PC-3 (cell line): ENCODE data around the gene CADPS2.

Experiments used
- CTCF ChIP-seq: fragments of 300-600 bp; sonication (generic); conservative IDR thresholded peaks from 2 replicates; pipeline ENCODE4 v1.5.1; 2017; ENCODE audit warnings: antibody characterized with exemption, low read depth, mild to moderate bottlenecking, low read length
- EZH2 ChIP-seq: fragments of 300-600 bp; sonication (generic); IDR thresholded peaks from one replicate; pipeline ENCODE4 v1.6.1; 2017; ENCODE audit warnings: antibody characterized with exemption, mild to moderate bottlenecking, low read length; ENCODE audit not compliant: unreplicated experiment

- TF ChIP-seq CTCF (no peak), EZH2 (no peak)
Observed at GRCh38 chr7:122803851-122804250, 82.4 kb downstream of the CADPS2 start.
